Upper lobe of left lung (tissue), 4 donors: Measurements from ENCODE around the gene KMT2A.

Experiments
- CTCF ChIP-seq, 6 experiments: fragments of 450-650 bp in 4 of 6; fragments of 200-600 bp in 2 of 6; sonication (generic) in 2 of 6; IDR thresholded peaks; one replicate each; pipeline ENCODE4 v1.5.1; 2016 to 2019; ENCODE audit warnings: antibody characterized with exemption in 6 of 6
- POLR2A ChIP-seq, 4 donors: fragments of 450-650 bp; IDR thresholded peaks; one replicate each; pipeline ENCODE4 v1.5.1; 2016 to 2017; ENCODE audit warnings: antibody characterized with exemption in 4 of 4, mild to moderate bottlenecking in 2 of 4
- POLR2AphosphoS5 ChIP-seq, 2 donors: sonication (generic); formaldehyde crosslinking; IDR thresholded peaks; one replicate each; pipeline ENCODE4 v1.5.1; 2017; ENCODE audit warnings: antibody characterized with exemption in 2 of 2

GRCh38 chr11:118442301-118442700 is 6.0 kb downstream of the KMT2A start:
- no peak for TF ChIP-seq CTCF (IDR thresholded peaks at IDR 0.05)
- no peak for TF ChIP-seq POLR2AphosphoS5 (IDR thresholded peaks at IDR 0.05)
- TF ChIP-seq POLR2A (IDR thresholded peaks at IDR 0.05): no peak
